ENCODE data around the gene ARMCX5. TPM values are rescaled to one million over a fixed set of nuclear protein-coding genes. Genes with fewer than 3 reads are reported as not detected.

ARMCX5 gene
- 5.7 and 7.1 TPM in 2 replicates for total RNA-seq (2021)
- percentile 51 among the genes with signal in this experiment for Bru-seq, nascent RNA
- BruChase-seq, experiment 1, labeled RNA remaining after a 2-hour chase = percentile 55 among the genes with signal in this experiment
- BruChase-seq, experiment 2, labeled RNA remaining after a 6-hour chase = percentile 65 among the genes with signal in this experiment
- long read RNA-seq, full-length matches to known transcripts = 3 of 6 reads
- long read RNA-seq, partial matches to known transcripts = 1 of 6 reads
- long read RNA-seq, other reads (novel, unspliced or antisense) = 2 of 6 reads

DNA sequence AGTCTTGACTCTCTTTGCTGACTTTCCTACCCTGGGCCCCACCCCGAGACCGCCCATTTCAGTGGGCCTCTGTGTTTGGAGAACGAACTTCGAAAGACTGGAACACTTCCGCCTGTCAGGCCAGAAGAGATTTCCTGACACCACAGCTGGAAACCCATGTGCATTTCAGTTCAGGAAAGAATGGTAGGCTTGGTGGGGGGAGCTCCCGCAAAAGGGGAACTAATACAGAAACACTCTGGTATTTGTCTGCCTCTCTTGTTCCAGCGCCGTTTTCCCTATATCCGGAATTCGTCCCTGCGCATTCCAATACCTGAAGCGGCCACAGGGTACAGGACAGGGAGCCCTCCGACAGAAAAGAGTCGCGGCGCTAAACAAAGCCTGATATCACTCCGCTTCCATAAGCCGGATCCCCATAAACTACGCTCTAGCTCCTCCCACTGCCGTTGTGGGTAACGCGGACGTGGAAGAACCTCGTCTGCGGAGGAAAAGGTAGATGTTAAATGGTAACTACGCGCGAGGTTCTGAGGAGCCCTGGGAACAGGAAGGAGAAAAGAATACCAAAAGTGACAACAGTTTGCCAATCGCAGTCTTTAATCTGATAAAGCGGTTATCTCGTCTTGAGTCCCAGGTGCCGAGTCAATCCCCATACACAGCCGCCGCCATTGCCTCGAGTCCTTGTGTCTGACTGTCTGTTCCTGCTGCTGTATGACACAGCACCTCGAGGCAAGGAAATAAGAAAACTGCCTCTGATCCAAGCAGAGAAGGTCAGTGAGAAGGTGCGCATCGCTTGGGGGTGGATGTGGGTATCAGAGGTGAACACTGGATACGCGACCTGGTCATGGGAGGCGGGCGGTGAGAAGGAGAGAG is at the start of gene ARMCX5:
Gene ARMCX5, plus strand, starts transcription at position 432 of the 867 bp plus-strand sequence. CDS start 2,627 bp downstream, outside the sequence.
- H3F3A ChIP-seq (ENCODE audit: insufficient read depth, low read depth) = no peaks in the 10 kb centered on the region
- DNase-seq = peak; percentile 65 to 79
- H3K9me2 ChIP-seq (ENCODE audit: insufficient read depth) = no peaks in the 10 kb centered on the region
- H2AFZ ChIP-seq = peak within 1 kb of the TSS; percentile 88
- H3K27ac ChIP-seq = peak within 1 kb of the TSS; percentile 11; the same call in 1 of the 2 replicates
- peak within 1 kb of the TSS; percentile 85 for H3K4me2 ChIP-seq
- intact Hi-C loops (cut with micrococcal nuclease; ENCODE audit: unreplicated experiment) = no loop called here
- H3K4me1 ChIP-seq (replicated peaks; ENCODE audit: insufficient read depth) = no peaks in the 10 kb centered on the region
- no peaks in the 10 kb centered on the region for H3K27me3 ChIP-seq (ENCODE audit: insufficient read depth, low read depth)
- no peaks in the 10 kb centered on the region for H4K20me1 ChIP-seq (ENCODE audit: insufficient read depth)
- H3K9me3 ChIP-seq (ENCODE audit: insufficient read depth, low read depth) = no peaks in the 10 kb centered on the region
- H3K79me2 ChIP-seq (ENCODE audit: low read depth) = no peaks in the 10 kb centered on the region
- BruUV-seq (replicated peaks) = TSS peak; percentile 63
- POLR2A ChIA-PET (ENCODE audit: unreplicated experiment) = interaction anchor here (0.7 kb wide), 1 partner anchor 17 kb away, joined by 4 read pairs; no protein-coding TSS in a partner anchor
- H3K4me3 ChIP-seq = peak within 1 kb of the TSS; percentile 61
- no peak for TF ChIP-seq EZH2 (IDR thresholded peaks at IDR 0.05; ENCODE audit: low read depth)
- TF ChIP-seq, protein P1, sequence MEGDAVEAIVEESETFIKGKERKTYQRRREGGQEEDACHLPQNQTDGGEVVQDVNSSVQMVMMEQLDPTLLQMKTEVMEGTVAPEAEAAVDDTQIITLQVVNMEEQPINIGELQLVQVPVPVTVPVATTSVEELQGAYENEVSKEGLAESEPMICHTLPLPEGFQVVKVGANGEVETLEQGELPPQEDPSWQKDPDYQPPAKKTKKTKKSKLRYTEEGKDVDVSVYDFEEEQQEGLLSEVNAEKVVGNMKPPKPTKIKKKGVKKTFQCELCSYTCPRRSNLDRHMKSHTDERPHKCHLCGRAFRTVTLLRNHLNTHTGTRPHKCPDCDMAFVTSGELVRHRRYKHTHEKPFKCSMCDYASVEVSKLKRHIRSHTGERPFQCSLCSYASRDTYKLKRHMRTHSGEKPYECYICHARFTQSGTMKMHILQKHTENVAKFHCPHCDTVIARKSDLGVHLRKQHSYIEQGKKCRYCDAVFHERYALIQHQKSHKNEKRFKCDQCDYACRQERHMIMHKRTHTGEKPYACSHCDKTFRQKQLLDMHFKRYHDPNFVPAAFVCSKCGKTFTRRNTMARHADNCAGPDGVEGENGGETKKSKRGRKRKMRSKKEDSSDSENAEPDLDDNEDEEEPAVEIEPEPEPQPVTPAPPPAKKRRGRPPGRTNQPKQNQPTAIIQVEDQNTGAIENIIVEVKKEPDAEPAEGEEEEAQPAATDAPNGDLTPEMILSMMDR (conservative IDR thresholded peaks at IDR 0.05) = peak; percentile 20; the same call in 1 of the 2 replicates
- H3K36me3 ChIP-seq (ENCODE audit: low read depth) = no peaks in the 10 kb centered on the region
- CTCF ChIA-PET = no interaction called here

DNA sequence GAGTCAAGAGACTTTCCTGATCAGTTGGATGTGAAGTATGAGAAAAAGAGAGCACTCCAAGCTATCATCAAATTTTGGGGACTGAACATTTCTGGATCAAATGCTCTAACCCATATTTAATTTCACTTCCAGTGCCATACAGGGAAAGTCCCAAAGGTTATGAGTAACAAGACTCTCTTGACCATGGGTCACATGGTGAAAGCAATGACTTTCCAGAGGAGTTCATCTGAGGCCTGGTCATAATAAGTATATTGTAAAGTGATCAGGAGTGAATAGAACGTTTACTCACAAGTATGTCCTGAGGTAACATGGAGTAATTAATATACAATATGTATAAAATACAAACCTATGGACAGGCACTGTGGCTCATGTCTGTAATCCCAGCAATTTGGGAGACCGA is 40.7 kb upstream of the ARMCX5 start:
- Histone ChIP-seq H2AFZ (no peak overlapping the region), H3K9me3 (ENCODE audit: insufficient read depth, low read depth) (no peaks in the 10 kb centered on the region), H3K27me3 (ENCODE audit: insufficient read depth, low read depth) (0 out of 2 replicates have a peak, but pooled peaks cover 6% of the 10 kb centered on the region), H3K4me2 (no peak overlapping the region), H3K27ac (no peak overlapping the region), H3F3A (ENCODE audit: insufficient read depth, low read depth) (no peaks in the 10 kb centered on the region), H4K20me1 (ENCODE audit: insufficient read depth) (no peaks in the 10 kb centered on the region), H3K9me2 (ENCODE audit: insufficient read depth) (no peaks in the 10 kb centered on the region), H3K79me2 (ENCODE audit: low read depth) (no peaks in the 10 kb centered on the region), H3K4me1 (replicated peaks; ENCODE audit: insufficient read depth) (no peaks in the 10 kb centered on the region), H3K4me3 (no peak overlapping the region), H3K36me3 (ENCODE audit: low read depth) (no peaks in the 10 kb centered on the region)
- CTCF ChIA-PET = no interaction called here
- intact Hi-C loops (cut with micrococcal nuclease; ENCODE audit: unreplicated experiment) = no loop called here
- POLR2A ChIA-PET (ENCODE audit: unreplicated experiment) = no interaction called here
- no TSS peak for BruUV-seq (replicated peaks)
- DNase-seq = no peak
- TF ChIP-seq, protein P1 (conservative IDR thresholded peaks at IDR 0.05) = no peak
- no peak for TF ChIP-seq EZH2 (IDR thresholded peaks at IDR 0.05; ENCODE audit: low read depth)

DNA sequence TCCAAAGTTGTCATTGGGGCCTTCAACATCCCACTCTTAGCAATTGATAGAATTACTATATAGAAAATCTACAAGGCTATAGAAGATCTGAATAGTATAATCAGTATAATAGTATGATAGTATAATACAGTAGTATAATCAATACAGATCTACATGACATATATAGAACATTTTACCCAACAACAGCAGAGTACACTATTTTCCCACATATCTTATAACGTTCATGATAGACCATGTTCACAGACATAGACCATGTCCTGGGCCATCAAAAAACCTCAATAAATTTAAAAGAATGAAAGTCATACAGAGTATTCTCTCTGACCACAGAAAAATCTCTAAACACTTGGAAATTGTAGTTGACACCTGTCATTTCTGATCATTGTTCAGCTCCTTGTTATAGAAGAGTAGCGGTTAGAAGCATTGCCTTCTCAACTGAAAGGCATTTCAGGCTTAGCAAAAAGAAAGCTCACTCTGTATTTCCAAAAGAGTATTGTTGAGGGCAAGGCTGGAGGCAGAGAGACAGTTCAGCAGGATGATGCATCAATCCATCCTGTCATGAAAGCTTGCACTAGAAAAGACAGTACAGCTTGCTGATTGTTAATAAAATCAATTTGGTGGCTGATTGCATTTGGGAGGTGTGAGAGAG is 38.8 kb upstream of the ARMCX5 start:
- no TSS peak for BruUV-seq (replicated peaks)
- CTCF ChIA-PET = no interaction called here

More for the DNA sequence above, 38.8 kb upstream of the ARMCX5 start:
- DNase-seq = no peak
- H3K27ac ChIP-seq = no peak overlapping the region
- POLR2A ChIA-PET (ENCODE audit: unreplicated experiment) = no interaction called here
- H3K4me1 ChIP-seq (replicated peaks; ENCODE audit: insufficient read depth) = no peaks in the 10 kb centered on the region
- intact Hi-C loops (cut with micrococcal nuclease; ENCODE audit: unreplicated experiment) = no loop called here
- H3K36me3 ChIP-seq (ENCODE audit: low read depth) = no peaks in the 10 kb centered on the region
- no peak overlapping the region for H3K4me2 ChIP-seq
- no peaks in the 10 kb centered on the region for H3F3A ChIP-seq (ENCODE audit: insufficient read depth, low read depth)
- no peaks in the 10 kb centered on the region for H3K9me2 ChIP-seq (ENCODE audit: insufficient read depth)
- H2AFZ ChIP-seq = no peak overlapping the region
- no peaks in the 10 kb centered on the region for H3K27me3 ChIP-seq (ENCODE audit: insufficient read depth, low read depth)
- no peak overlapping the region for H3K4me3 ChIP-seq
- no peaks in the 10 kb centered on the region for H3K9me3 ChIP-seq (ENCODE audit: insufficient read depth, low read depth)
- TF ChIP-seq EZH2 (IDR thresholded peaks at IDR 0.05; ENCODE audit: low read depth) = no peak
- TF ChIP-seq, protein P1 (conservative IDR thresholded peaks at IDR 0.05) = no peak
- no peaks in the 10 kb centered on the region for H3K79me2 ChIP-seq (ENCODE audit: low read depth)
- H4K20me1 ChIP-seq (ENCODE audit: insufficient read depth) = no peaks in the 10 kb centered on the region
